Naive thymus-derived CD8-positive, alpha-beta T cell (primary cell): ENCODE results near the gene STRIP2. TPM values are rescaled to one million over a fixed set of nuclear protein-coding genes. Genes with fewer than 3 reads are reported as not detected.
A peak's percentile ranks its signal among the peaks of the same experiment; 100 is the strongest.
"Not testable (repeated sequence)": the region's sequence is repeated elsewhere in the genome, so short reads cannot be mapped to it uniquely, and the experiment has no call there.

Source experiments
- ATAC-seq, 2 donors: fragments of 150-1000 bp; cut with Tn5 transposase in 1 of 2; sonication (Bioruptor Pico), chemical (Tn5 transposase) in 1 of 2; 1 replicate in 1 of 2; 2 replicates in 1 of 2; pipeline ENCODE4 v1.10.0; 2021; ENCODE audit warnings: mild to moderate bottlenecking in 2 of 2, moderate library complexity in 2 of 2
- POLR2A ChIA-PET: fragments of 350-600 bp; sonication (Branson Sonifier 250); formaldehyde crosslinking; loops from one replicate; lab custom pipeline; 2021; ENCODE audit warnings: antibody characterized with exemption; lab: Charles Lee
- DNase-seq, 10 donors: peaks; one replicate each; pipeline versions ENCODE4 v3.0.0 to v3.0.0-alpha.2; 2020 to 2022
- H3K27ac Mint-ChIP-seq, 10 donors: one replicate each; pipeline ENCODE4 v1.8.0; 2020 to 2022; ENCODE audit warnings: mild to moderate bottlenecking in 10 of 10, mixed read lengths in 10 of 10, moderate library complexity in 4 of 10, inconsistent platforms in 1 of 10
- H3K27me3 Mint-ChIP-seq, 5 donors: one replicate each; pipeline ENCODE4 v1.8.0; 2021 to 2022; ENCODE audit warnings: mixed read lengths in 5 of 5
- H3K36me3 Mint-ChIP-seq, 3 donors: one replicate each; pipeline ENCODE4 v1.8.0; 2020 to 2022; ENCODE audit warnings: mixed read lengths in 3 of 3, mild to moderate bottlenecking in 2 of 3, inconsistent platforms in 1 of 3
- H3K4me1 Mint-ChIP-seq, 4 donors: one replicate each; pipeline ENCODE4 v1.8.0; 2021 to 2022; ENCODE audit warnings: mixed read lengths in 4 of 4
- H3K4me3 Mint-ChIP-seq, 10 donors: one replicate each; pipeline ENCODE4 v1.8.0; 2020 to 2022; ENCODE audit warnings: mild to moderate bottlenecking in 10 of 10, mixed read lengths in 10 of 10, moderate library complexity in 6 of 10, inconsistent platforms in 1 of 10
- H3K9me3 Mint-ChIP-seq, 9 donors: one replicate each; pipeline ENCODE4 v1.8.0; 2020 to 2022; ENCODE audit warnings: mixed read lengths in 9 of 9, mild to moderate bottlenecking in 3 of 9, inconsistent platforms in 1 of 9, moderate library complexity in 1 of 9
- polyA plus RNA-seq, 3 donors: library from polyadenylated mRNA; unstranded; fragments of 300-500 nt; fragmentation: Illumina TruSeq; gene quantifications; one replicate each; pipeline ENCODE4 v1.2.3, GENCODE V29; 2021
- total RNA-seq, 8 experiments: library from RNA in 2 of 8; stranded (reverse) in 2 of 8; gene quantifications; one replicate each; pipeline ENCODE4 v1.2.3 and lab custom pipeline; 2021 to 2026

The STRIP2 gene
- total and polyA plus RNA-seq, 5 experiments from 2014 or later = 0.11 TPM; not detected in 4

- DNase-seq (no peak), ATAC-seq (no peak)
- H3K4me1 Mint-ChIP-seq = peaks cover 0 to 1% (median 0%) of the 10 kb centered on the region in 4 donors
- no peaks in the 10 kb centered on the region for H3K9me3 Mint-ChIP-seq
- peaks cover 0 to 72% (median 16%) of the 10 kb centered on the region in 3 donors for H3K36me3 Mint-ChIP-seq
- no peaks in the 10 kb centered on the region for H3K27me3 Mint-ChIP-seq
- H3K4me3 Mint-ChIP-seq = no peak overlapping the region
- POLR2A ChIA-PET = no interaction called here
- H3K27ac Mint-ChIP-seq = no peak overlapping the region
Measured at GRCh38 chr7:129394982-129395914, 39.0 kb upstream of the STRIP2 start.

- peaks cover 0 to 1% (median 0%) of the 10 kb centered on the region in 4 donors for H3K4me1 Mint-ChIP-seq
- no peak overlapping the region for H3K4me3 Mint-ChIP-seq
- H3K27me3 Mint-ChIP-seq = no peaks in the 10 kb centered on the region
- peaks cover 0 to 78% (median 34%) of the 10 kb centered on the region in 3 donors for H3K36me3 Mint-ChIP-seq
- ATAC-seq (no peak), DNase-seq (no peak)
- H3K9me3 Mint-ChIP-seq = no peaks in the 10 kb centered on the region
- H3K27ac Mint-ChIP-seq = peak overlapping the region in 1 of 10 donors; percentile 28
- POLR2A ChIA-PET = no interaction called here
Measured at GRCh38 chr7:129401228-129401966, 32.8 kb upstream of the STRIP2 start.

GRCh38 chr7:129401967-129402860, 32.0 kb upstream of the STRIP2 start:
- POLR2A ChIA-PET = no interaction called here
- H3K27me3 Mint-ChIP-seq = no peaks in the 10 kb centered on the region
- ATAC-seq (no peak), DNase-seq (no peak)
- H3K4me3 Mint-ChIP-seq = no peak overlapping the region
- peak overlapping the region in 1 of 10 donors; percentile 44 for H3K27ac Mint-ChIP-seq
- no peaks in the 10 kb centered on the region for H3K4me1 Mint-ChIP-seq
- no peaks in the 10 kb centered on the region for H3K9me3 Mint-ChIP-seq
- H3K36me3 Mint-ChIP-seq = peaks cover 0 to 75% (median 35%) of the 10 kb centered on the region in 3 donors

- DNase-seq (no peak), ATAC-seq (no peak)
- H3K27me3 Mint-ChIP-seq = no peaks in the 10 kb centered on the region
- H3K9me3 Mint-ChIP-seq = no peaks in the 10 kb centered on the region
- POLR2A ChIA-PET = interaction anchor here (0.8 kb wide), 1 partner anchor 13 kb away, joined by 3 read pairs; no protein-coding TSS in a partner anchor
- no peak overlapping the region for H3K27ac Mint-ChIP-seq
- H3K4me1 Mint-ChIP-seq = no peaks in the 10 kb centered on the region
- no peak overlapping the region for H3K4me3 Mint-ChIP-seq
- H3K36me3 Mint-ChIP-seq = peaks cover 19 to 84% (median 59%) of the 10 kb centered on the region in 3 donors
Measured at GRCh38 chr7:129405527-129405926, 28.7 kb upstream of the STRIP2 start.

- H3K36me3 Mint-ChIP-seq = peaks cover 23 to 85% (median 69%) of the 10 kb centered on the region in 3 donors
- POLR2A ChIA-PET = not testable (repeated sequence)
Measured at GRCh38 chr7:129410238-129410637, 24.0 kb upstream of the STRIP2 start.

GRCh38 chr7:129412501-129412900, 21.7 kb upstream of the STRIP2 start:
- Mint-ChIP-seq H3K4me3 (no peak overlapping the region), H3K27me3 (no peaks in the 10 kb centered on the region), H3K9me3 (peaks cover 0 to 9% (median 0%) of the 10 kb centered on the region in 9 donors), H3K36me3 (peaks cover 20 to 78% (median 59%) of the 10 kb centered on the region in 3 donors), H3K4me1 (no peaks in the 10 kb centered on the region), H3K27ac (no peak overlapping the region)
- DNase-seq (no peak), ATAC-seq (no peak)
- POLR2A ChIA-PET = interaction anchor here (0.7 kb wide), 1 partner anchor 27 kb away, joined by 3 read pairs; no protein-coding TSS in a partner anchor

More at GRCh38 chr7:129410238-129410637, 24.0 kb upstream of the STRIP2 start:
- peak overlapping the region in 1 of 10 donors; percentile 55 for H3K27ac Mint-ChIP-seq
- not testable (repeated sequence) for H3K4me1 Mint-ChIP-seq, H3K9me3 Mint-ChIP-seq, H3K4me3 Mint-ChIP-seq, H3K27me3 Mint-ChIP-seq, DNase-seq, ATAC-seq

GRCh38 chr7:129417073-129417472, 17.2 kb upstream of the STRIP2 start:
- Mint-ChIP-seq H3K4me3 (no peak overlapping the region), H3K4me1 (no peaks in the 10 kb centered on the region), H3K36me3 (peaks cover 0 to 63% (median 17%) of the 10 kb centered on the region in 3 donors), H3K9me3 (peaks cover 0 to 5% (median 0%) of the 10 kb centered on the region in 9 donors), H3K27me3 (no peaks in the 10 kb centered on the region), H3K27ac (no peak overlapping the region)
- no peak for ATAC-seq
- POLR2A ChIA-PET = no interaction called here
- no peak for DNase-seq

GRCh38 chr7:129421717-129422250, 12.4 kb upstream of the STRIP2 start:
- Mint-ChIP-seq H3K4me1 (peaks cover 3 to 12% (median 5%) of the 10 kb centered on the region in 4 donors), H3K36me3 (peaks cover 0 to 72% (median 32%) of the 10 kb centered on the region in 3 donors), H3K27me3 (no peaks in the 10 kb centered on the region), H3K27ac (no peak overlapping the region), H3K9me3 (no peaks in the 10 kb centered on the region), H3K4me3 (no peak overlapping the region)
- POLR2A ChIA-PET = no interaction called here
- DNase-seq (no peak), ATAC-seq (no peak)

GRCh38 chr7:129422727-129423126, 11.5 kb upstream of the STRIP2 start:
- no peak overlapping the region for H3K27ac Mint-ChIP-seq
- H3K9me3 Mint-ChIP-seq = no peaks in the 10 kb centered on the region
- H3K4me1 Mint-ChIP-seq = peaks cover 3 to 12% (median 7%) of the 10 kb centered on the region in 4 donors
- DNase-seq = no peak
- H3K36me3 Mint-ChIP-seq = peaks cover 0 to 81% (median 38%) of the 10 kb centered on the region in 3 donors
- no peak for ATAC-seq
- H3K27me3 Mint-ChIP-seq = no peaks in the 10 kb centered on the region
- H3K4me3 Mint-ChIP-seq = no peak overlapping the region
- POLR2A ChIA-PET = no interaction called here

GRCh38 chr7:129423700-129424410, 10.4 kb upstream of the STRIP2 start:
- H3K9me3 Mint-ChIP-seq = no peaks in the 10 kb centered on the region
- ATAC-seq (no peak), DNase-seq (no peak)
- peaks cover 3 to 12% (median 7%) of the 10 kb centered on the region in 4 donors for H3K4me1 Mint-ChIP-seq
- H3K27me3 Mint-ChIP-seq = no peaks in the 10 kb centered on the region
- no peak overlapping the region for H3K4me3 Mint-ChIP-seq
- POLR2A ChIA-PET = no interaction called here
- peaks cover 6 to 78% (median 38%) of the 10 kb centered on the region in 3 donors for H3K36me3 Mint-ChIP-seq
- H3K27ac Mint-ChIP-seq = no peak overlapping the region

GRCh38 chr7:129426482-129426881, 7.8 kb upstream of the STRIP2 start:
- POLR2A ChIA-PET = no interaction called here
- H3K4me1 Mint-ChIP-seq = peaks cover 3 to 12% (median 7%) of the 10 kb centered on the region in 4 donors
- ATAC-seq = no peak
- no peaks in the 10 kb centered on the region for H3K27me3 Mint-ChIP-seq
- H3K4me3 Mint-ChIP-seq = no peak overlapping the region
- no peaks in the 10 kb centered on the region for H3K9me3 Mint-ChIP-seq
- no peak for DNase-seq
- peaks cover 6 to 62% (median 41%) of the 10 kb centered on the region in 3 donors for H3K36me3 Mint-ChIP-seq
- H3K27ac Mint-ChIP-seq = peak overlapping the region in 1 of 10 donors; percentile 17
